Right forelimb (tissue), 1 donor: ENCODE results near the gene SMIM24.
"Not testable (repeated sequence)": the region's sequence is repeated elsewhere in the genome, so short reads cannot be mapped to it uniquely, and the experiment has no call there.

Source experiments
- DNase-seq: peaks from one replicate; pipeline ENCODE4 v3.0.0-alpha.2; 2018

Gene SMIM24

DNA sequence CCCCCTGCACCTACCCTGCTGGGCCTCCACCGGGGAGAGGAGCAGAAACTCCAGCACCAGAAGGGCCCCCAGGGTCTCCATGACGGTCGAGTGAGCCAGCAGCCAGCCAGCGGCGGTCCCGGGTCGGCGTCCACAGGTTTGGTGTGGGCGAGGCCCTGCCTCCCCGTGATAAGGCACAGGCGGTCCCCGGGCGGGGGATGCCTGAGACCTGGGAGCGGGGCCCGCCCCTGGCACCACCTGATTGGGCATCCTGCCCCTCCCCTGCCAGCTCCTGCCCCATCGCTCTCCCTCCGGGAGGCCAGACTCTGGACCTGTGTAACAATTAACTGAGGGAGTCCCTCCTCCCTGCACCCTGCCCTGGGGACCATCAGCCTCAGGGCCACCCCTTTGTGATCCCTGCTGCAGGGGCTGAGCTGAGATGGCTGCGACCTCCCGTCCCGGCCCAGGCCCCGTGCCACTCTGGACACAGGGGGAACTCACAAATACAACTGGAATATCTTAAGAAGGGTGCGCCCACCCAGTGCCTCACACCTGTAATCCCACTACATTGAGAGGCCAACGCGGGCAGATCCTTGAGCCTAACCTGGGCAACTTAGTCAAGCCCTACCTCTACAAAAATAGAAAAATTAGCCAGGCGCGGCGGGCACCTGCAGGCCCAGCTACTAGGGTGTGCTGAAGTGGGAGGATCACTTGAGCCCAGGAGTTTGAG lies at the start of gene SMIM24:
Gene SMIM24 (minus strand): TSS at position 143 of the 709 bp plus-strand sequence. CDS start 62 bp downstream, at position 81.
- no peak for DNase-seq

DNA sequence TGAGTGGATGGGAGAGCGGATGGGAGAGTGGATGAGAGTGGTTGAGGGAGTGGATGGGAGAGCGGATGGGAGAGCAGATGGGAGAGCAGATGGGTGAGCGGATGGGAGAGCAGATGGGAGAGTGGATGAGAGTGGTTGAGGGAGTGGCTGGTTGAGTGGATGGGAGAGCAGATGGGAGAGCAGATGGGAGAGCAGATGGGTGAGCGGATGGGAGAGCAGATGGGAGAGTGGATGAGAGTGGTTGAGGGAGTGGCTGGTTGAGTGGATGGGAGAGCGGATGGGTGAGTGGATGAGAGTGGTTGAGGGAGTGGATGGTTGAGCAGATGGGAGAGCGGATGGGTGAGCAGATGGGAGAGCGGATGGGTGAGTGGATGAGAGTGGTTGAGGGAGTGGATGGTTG lies 49.0 kb upstream of the SMIM24 start:
- not testable (repeated sequence) for DNase-seq

- DNase-seq: no peak
These were observed 48.4 kb upstream of the SMIM24 start for GRCh38 chr19:3528539-3529211.

DNA sequence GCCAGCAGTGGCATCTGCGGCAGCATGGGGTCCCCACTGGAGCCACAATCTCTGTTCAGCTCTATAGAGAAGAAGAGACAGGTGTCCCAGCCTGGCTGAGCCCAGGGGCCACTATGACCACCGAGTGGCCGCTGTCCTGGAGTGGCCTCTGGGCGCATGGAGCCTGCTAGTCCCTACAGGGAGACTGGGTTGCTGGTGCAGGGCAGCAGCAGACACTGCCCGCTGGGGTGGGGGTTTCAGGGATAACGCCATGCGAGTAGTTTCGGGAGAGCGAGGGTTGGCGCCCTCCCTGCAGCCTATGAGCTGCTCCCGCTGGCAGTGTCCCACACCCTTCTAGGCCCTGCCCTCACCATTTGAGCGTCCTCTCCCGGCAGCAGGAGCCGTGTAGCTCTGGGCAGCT lies 47.8 kb upstream of the SMIM24 start:
- no peak for DNase-seq

GRCh38 chr19:3527238-3527910 lies 47.0 kb upstream of the SMIM24 start:
- no peak for DNase-seq

DNA sequence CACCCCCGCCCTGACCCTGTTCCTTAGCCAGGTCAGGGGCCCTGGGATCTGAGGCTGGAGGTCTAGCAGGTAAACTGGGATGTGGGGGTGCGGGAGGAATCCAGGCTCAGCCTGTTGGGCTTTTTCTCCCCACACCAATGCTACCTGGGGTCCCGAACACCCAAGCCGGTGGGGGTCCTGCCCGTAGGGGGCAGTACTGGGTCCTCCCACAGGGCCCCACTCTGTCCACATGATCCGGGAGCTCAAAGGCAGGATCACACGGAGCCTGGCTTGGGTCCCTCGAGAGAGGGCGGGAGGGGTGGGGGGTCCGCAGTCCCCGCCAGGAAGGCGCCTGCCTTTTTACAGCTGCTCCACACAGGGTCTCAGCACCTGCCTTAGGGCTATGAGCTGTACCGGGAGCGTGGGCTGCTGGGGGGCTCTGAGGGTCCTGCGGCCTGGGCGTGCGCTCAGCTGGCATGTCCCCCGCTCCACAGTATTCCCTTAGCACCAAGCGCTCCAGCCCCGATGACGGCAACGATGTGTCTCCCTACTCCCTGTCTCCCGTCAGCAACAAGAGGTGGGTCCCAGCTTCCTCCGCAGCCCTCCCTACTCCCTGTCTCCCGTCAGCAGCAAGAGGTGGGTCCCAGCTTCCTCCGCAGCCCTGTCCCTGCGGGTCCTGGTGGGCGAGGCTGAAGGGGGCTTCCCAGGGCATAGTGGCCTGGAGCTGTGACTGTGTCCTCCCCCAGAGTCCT lies 46.3 kb upstream of the SMIM24 start:
- no peak for DNase-seq

DNA sequence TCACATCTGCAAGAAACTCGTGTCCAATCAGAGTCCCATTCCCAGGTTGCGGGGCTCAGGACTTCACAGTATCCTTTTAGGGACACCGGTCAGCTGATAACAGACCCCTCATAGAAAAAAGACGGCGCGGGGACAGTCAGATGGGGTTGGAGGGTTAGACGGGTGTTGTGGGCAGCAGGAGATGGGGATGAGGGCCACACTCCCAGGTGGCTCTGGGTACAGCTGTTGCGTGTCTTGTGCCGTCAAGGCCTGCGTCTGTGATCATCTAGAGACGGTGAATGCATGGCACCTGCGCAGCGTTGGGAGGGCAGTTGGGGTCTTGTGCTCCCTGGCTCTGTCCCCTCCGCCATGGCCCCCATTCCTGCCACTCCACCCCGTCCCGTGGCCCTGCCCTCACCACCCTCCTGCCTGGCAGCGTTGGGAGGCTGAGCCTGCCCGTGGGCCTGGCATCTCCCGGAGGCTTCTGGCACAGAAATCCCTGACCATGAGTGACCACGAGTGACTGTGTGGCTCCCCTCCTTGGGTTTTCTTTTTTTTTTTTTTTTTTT lies 44.7 kb upstream of the SMIM24 start:
- DNase-seq: no peak

DNA sequence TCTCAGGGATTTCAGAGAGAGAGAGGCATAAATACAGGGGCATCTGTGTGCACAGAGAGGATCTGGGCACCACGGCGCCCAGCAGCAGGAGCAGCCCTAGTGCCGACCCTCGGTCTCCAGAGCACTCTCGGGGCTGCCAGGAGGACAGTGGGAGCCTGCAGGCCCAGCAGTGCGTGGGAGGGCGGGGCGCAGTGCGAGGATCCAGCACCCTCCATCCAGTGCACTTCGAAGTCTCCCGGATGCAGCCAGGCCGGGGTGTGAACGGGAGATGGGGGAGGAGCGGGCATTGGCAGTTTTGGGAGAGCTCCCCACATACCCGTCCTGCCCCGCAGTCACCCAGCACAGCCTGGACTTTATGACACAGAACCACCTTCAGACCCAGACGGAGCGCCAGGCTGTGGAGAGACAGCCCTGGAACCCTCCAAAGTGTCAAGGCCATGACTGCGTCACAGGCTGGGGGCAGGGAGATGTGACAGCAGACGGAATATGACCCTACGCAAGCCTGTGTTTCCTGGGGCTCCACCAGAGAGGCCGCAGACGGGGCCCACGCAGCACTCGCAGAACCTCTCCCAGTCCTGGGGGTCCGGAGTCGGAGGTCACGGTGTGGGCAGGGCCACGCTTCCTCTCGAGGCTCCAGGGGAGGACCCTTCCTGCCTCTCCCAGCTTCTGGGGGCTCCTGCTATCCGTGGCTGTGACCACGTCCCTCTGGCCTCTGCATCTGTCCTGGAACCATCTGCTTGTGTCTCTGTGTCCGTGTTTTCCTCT lies 43.9 kb upstream of the SMIM24 start:
- no peak for DNase-seq

- DNase-seq: no peak
These were observed 43.2 kb upstream of the SMIM24 start for GRCh38 chr19:3523361-3524077.

DNA sequence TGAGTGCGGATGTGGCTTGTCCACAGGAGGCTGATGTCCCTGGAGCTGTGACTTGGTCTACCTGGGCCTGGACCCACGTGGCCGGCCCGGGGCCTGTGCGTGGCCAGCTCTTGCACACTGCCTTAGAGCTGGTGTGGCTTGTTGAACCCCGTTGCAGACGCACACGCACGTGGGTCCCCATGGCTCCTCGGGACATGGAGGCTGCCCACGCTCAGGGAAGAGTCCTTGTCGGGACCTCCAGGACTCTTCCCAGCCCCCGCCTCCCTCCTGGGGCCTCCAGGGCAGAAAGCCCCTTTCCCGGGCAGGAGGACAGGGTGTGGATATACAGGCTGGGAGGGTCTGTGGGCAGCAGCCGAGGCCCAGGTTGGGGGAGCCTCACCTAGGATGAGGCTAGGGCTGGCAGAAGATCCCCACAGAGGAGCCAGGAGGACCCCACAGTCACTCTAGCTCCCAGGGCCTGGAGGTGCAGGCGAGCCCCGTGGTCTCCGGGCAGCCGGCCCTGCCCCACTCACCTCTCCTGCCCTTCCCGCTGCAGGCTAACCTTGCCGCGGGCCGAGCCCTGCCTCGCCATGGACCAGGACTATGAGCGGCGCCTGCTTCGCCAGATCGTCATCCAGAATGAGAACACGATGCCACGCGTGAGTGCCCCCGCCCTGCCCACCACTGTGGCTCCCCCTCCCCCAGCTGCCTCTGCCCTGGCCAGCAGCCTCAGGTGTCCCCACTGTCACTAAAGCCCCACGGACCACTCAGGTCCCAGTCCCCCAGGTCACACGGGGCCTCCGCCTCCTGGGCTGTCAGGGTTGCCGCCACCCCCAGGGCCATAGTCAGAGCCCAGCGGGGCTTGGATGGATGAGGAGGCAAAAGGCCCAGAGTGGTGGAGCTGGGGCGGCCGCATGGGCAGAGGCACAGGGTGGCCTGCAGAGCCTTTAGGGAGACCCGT lies 42.4 kb upstream of the SMIM24 start:
- no peak for DNase-seq

- no peak for DNase-seq
These were observed 40.8 kb upstream of the SMIM24 start for GRCh38 chr19:3521104-3521445.

- no peak for DNase-seq
These were observed 40.1 kb upstream of the SMIM24 start for GRCh38 chr19:3520166-3521103.

DNA sequence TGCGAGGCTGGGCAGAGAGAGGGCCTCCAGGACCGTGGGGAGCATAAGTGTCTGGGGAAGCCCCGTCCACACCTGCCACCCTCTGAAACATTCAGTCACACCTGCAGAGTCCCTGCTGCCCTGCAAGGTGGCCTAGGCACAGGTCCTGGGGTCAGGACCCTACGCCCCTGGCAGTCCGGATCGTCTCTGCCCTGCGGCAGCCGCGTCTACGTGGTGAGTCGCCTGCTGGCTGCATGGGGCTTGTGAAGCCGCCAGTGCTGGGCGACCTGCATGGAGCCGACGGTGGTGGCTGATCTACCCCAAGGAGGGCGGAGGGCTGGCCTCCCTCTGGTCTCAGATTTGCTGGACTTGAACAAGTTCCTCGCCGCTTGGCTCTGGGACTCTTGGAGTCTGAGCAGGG lies 38.8 kb upstream of the SMIM24 start:
- DNase-seq: no peak

DNA sequence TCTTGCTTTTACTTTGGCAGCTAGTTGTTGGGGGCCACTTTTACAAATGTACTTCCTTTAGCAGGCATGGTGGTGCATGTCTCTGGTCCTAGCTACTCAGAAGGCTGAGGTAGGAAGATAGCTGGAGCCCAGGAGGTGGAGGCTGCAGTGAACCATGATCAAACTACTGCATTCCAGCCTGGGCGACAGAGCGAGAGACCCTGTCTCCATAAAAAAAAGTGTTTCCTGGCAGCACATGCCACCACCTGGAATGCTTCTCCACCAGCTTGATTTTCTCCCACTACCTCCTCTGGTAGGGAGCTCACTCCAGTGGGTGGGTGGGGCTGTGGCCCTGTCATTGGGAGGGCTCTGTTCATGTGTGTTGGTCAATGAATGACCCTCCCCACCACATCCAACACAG lies 38.3 kb upstream of the SMIM24 start:
- DNase-seq: no peak

GRCh38 chr19:3518255-3518654 lies 37.9 kb upstream of the SMIM24 start:
- no peak for DNase-seq

GRCh38 chr19:3517638-3518037 lies 37.3 kb upstream of the SMIM24 start:
- no peak for DNase-seq

DNA sequence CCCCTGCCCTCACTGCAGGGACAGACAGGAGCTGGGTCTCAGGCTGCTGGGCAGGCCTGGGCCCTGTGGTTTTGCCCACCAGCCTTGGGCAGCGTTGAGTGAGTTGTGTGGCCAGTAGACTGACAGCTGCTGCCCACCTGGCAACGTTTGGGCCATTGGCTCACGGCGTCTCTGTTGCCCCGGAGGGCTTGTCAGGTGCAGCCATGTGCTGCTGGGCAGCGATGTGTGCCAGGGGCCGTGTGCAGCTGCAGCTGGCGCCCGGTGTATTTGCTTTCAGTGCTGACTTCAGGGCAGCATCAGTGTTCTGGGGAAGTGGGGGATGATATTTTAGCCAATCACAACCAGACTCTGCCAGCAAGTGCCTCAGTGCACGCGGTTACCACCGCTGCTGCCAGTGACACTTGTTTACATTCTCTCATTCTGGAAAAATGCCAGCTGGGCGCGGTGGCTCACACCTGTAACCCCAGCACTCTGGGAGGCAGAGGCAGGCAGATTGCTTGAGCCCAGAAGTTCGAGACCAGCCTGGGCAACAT lies 36.4 kb upstream of the SMIM24 start:
- no peak for DNase-seq

GRCh38 chr19:3515891-3516422 lies 35.6 kb upstream of the SMIM24 start:
- no peak for DNase-seq

DNA sequence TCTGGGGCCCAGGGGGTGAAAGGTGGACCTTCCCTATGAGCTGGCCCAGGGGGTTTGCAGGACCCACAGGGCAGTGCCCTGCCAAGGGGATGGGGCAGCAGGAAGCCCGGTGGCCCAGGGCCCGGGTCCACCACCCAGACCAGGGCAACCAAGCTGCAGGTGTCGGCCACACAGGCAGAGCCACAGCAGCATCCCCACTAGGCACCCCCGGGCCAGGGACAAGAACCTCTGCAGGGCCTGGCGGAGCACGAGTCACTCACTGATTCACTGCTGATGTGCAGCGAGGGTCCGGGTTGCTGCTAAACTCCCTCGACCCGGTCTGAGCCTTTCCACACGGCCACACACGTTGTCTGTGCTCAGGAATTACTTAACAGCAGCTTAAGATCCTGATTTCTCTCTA lies 34.6 kb upstream of the SMIM24 start:
- no peak for DNase-seq
